Inferior parietal cortex (tissue), 1 donor: ENCODE data around the gene PCSK5.
"Not testable (repeated sequence)": the region's sequence is repeated elsewhere in the genome, so short reads cannot be mapped to it uniquely, and the experiment has no call there.

Source experiments
- DNase-seq: peaks from one replicate; pipeline ENCODE4 v3.0.0-alpha.2; 2016; ENCODE audit errors: extremely low spot score

PCSK5 gene

DNA sequence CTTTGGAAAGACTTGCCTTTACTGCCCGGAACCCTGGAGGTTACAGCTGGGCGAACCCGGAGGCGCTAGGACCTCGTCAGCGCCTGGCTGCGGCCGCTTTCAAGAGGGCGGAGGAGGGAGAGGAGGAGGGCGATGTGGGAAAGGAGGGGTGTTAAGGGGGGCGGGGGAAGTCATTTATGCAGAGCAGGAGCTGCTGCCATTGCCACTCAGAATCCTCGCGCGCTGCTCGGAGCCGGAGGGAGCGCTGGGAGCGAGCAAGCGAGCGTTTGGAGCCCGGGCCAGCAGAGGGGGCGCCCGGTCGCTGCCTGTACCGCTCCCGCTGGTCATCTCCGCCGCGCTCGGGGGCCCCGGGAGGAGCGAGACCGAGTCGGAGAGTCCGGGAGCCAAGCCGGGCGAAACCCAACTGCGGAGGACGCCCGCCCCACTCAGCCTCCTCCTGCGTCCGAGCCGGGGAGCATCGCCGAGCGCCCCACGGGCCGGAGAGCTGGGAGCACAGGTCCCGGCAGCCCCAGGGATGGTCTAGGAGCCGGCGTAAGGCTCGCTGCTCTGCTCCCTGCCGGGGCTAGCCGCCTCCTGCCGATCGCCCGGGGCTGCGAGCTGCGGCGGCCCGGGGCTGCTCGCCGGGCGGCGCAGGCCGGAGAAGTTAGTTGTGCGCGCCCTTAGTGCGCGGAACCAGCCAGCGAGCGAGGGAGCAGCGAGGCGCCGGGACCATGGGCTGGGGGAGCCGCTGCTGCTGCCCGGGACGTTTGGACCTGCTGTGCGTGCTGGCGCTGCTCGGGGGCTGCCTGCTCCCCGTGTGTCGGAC is at the start of gene PCSK5:
PCSK5 (plus strand) TSS at position 202 of the 805 bp plus-strand sequence; CDS start at position 711, 509 bp downstream.
- DNase-seq = no peak

GRCh38 chr9:75844321-75844720 is 46.2 kb upstream of the PCSK5 start:
- no peak for DNase-seq

DNA sequence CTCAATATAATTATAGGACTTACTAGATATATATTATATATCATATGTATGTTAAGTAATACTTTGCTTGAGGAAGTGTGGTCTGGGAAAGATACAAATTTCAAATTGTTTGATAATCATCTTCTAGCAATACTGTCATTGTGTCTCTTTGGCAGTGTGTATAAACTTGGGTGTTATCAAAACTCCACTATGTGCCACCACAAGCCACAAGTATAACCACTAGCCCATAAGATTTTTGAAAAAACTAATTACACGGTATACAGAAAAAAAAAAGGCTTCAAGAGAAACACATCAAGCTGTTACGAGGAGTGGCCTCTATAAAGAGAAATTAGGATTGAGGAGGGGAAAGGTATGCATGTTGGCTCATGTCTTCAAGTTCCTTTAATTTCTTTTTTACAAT is 44.7 kb upstream of the PCSK5 start:
- no peak for DNase-seq

GRCh38 chr9:75847085-75847484 is 43.4 kb upstream of the PCSK5 start:
- DNase-seq = no peak

GRCh38 chr9:75850459-75851200 is 39.8 kb upstream of the PCSK5 start:
- DNase-seq = no peak

- no peak for DNase-seq
Measured at GRCh38 chr9:75851917-75852316, 38.6 kb upstream of the PCSK5 start.

- no peak for DNase-seq
Measured at GRCh38 chr9:75852746-75853145, 37.7 kb upstream of the PCSK5 start.

- peak; percentile 31 for DNase-seq
Measured at GRCh38 chr9:75855509-75855908, 35.0 kb upstream of the PCSK5 start.

DNA sequence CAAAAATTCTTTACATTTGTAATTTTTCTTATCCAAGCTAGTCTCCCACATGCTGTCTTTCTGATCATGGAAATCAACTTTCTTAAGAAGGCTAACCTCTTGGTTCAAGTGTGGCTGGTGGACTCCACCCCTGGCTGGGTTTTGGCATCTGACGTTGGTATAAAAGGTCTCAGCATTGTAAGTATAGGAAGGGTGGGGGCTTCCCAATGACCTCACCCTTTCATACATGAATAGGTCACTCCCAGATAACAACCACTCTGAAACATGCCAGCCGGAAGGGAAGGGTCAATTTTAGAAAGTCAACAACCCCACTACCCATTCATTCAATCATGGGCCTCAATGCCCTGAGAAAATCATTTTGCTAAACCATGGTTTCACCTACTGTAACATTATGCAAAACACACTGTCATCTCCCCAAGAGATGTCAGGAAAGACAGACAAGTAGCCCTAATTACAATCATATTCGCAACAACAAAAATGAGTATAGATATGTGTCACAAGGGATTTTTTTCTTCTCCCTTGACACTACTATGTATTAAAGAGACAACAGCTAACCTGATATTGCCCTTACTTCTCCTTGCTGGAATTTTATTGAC is 31.9 kb upstream of the PCSK5 start:
- DNase-seq = no peak

DNA sequence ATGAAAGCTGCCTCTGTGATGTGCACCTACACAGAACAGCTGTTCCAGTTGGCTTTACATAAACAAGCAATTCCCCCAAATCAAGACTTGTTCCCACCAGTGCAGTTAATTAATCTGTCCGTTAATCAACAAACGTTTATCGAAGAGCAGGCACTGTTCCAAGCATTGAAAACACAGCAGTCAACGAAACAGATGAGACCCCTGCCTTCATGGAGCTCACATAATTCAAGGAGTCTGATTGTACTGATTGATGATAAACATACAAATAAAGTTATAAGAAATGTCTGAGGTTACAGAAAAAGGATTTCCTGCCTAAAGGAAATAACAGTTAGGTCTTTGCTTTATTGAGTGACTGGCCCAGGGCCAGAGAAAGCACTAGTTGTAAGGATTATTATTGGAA is 26.2 kb upstream of the PCSK5 start:
- DNase-seq = no peak

DNA sequence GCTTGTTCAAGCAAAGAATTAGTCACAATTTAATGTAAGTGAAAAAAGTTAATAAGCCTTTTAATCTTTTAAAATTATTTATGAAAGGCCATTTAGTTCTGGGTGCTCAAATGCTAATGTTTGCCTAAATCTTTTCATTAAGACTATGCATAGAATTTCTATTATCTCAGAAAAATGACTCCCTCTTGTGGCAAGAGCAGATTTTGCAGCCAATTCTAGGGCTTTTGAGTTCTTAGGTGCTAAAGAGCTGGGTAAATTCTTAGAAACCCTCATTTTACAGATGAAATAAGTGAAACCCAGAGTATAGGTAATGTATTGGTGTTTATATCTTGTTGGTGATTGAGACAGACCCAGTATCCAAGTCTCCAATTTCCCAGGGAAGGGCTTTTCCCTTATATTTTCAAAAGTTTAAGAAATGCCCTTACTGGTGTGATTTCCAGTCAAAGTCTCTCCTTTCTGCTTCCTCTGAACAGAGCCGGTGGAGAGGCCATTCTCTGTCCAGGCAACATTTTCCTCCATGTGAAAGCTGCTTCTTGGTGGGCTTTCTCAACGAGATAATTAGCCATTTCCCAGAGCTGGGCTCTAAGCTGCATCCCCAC is 24.1 kb upstream of the PCSK5 start:
- DNase-seq = peak; percentile 94

GRCh38 chr9:75868526-75868925 is 21.9 kb upstream of the PCSK5 start:
- not testable (repeated sequence) for DNase-seq

GRCh38 chr9:75869236-75869635 is 21.2 kb upstream of the PCSK5 start:
- DNase-seq = no peak

DNA sequence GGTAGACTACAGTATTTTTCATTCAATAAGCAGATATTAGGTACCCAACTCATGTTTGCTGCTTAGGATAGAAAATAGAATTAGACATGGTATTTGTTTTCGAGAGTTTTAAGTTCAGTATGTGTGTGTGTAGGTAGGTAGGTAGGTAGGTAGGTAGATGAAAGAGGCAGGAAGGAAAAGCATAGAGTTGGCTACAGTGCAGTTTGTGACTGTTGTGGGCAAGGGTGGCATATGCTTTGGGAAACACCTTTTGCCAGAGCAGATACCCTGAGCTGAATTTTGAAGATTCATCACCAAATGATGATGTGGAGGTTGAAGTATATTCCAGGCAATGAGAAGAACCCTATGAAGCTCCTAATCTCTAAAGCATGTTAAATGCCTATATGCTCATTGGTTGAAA is 20.0 kb upstream of the PCSK5 start:
- no peak for DNase-seq

DNA sequence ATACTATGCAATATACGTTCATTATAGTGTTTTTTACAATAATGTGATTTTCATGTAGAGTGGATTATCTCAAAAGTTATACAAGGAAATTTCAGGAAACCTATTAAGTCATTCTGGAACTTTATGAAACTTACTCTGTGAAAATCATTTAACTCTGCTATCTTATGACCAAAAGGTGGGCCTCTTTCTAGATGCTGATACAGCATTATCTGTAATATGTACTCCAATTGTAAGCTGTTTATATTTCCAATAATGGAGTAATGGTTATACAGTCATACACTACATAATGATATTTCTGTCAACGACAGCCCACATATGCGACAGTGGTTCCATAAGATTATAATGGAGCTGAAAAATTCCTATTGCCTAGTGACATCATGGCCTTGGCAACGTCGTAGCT is 18.8 kb upstream of the PCSK5 start:
- no peak for DNase-seq

DNA sequence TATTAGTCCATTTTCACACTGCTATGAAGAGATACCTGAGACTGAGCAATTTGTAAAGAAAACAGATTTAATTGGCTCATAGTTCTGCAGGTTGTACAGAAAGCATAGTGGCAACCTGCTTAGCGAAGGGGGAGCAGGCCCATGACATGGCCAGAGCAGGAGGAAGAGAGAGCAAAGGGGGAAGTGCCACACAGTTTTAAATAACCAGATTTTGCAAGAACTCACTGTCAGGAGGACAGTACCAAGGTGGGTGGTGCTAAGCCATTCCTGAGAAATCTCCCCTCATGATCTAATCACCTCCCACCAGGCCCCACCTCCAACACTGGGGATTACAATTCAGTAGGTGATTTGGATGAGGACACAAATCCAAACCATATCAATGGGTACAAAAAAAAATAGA is 16.8 kb upstream of the PCSK5 start:
- DNase-seq = no peak

- no peak for DNase-seq
Measured at GRCh38 chr9:75876999-75877640, 13.4 kb upstream of the PCSK5 start.

DNA sequence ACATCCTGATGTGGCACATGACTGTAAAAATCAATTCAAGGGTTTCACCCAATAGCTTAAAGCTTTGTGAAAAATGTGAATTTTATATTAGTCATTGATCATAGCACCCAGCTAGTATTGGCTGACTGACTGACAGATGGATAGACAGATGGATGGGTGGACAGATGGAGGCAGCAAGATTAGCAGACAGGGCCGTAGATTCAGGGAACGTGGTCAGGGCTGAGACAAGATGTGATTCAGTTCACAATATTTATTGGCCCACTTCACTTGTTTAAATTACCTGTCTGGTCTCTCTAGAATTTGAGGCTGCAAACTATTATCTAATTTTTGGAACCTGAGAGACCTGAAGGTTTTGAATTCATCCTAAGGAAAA is 12.0 kb upstream of the PCSK5 start:
- no peak for DNase-seq

DNA sequence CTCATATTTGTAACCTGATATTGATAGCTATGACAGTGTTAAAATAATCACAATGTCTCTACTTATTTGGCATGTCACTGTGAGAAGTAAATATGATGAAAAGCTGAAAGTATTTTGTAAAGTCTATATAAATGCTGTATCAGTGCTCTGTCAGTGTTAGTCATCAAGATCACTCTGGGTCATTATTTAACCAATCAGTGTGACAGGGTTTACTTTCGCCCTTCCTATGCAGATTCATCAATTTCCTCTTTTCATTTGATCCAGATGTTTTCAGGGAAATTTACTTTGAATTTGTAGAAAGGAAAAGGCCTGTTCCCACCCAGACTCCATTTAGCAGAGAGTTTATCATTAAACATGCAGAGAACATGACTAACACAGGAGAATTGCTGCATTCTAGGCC is 9.9 kb upstream of the PCSK5 start:
- DNase-seq = no peak

DNA sequence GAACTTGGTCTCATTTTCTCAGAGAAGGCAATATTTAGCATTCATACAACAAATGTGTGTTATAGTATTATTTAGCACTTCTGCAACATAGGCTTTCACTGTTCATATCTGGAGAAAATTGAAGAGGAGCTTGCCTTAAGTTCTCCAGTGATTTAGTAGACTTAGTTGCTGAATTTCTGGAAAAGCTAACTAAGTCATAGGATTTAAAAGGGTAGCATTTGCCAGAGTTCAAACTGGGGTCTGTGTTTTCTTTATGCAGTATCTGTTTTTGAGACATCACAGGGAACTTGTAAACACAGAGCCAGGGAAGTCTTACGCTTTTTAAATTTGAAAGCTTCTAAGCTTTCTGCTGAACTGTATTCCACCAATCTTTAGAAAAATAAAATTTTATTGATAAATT is 8.7 kb upstream of the PCSK5 start:
- DNase-seq = no peak

DNA sequence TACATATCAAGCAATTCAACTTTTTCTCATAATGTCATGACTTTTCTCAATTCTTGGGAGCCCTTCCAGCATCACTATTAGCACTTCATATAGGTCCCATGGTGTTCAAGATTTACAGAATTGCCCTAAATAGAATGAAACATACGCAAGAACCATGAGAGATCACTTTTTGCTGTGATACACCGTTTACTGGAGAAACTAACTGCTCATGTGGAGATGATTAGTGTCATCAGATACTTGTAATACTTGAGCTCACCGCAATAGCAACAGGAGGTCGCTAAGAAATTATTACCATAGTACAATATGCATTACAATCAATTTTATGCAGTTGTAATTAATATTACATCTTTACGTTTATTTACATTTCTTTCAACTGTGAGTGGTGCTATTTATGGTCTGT is 4.8 kb upstream of the PCSK5 start:
- DNase-seq = no peak

DNA sequence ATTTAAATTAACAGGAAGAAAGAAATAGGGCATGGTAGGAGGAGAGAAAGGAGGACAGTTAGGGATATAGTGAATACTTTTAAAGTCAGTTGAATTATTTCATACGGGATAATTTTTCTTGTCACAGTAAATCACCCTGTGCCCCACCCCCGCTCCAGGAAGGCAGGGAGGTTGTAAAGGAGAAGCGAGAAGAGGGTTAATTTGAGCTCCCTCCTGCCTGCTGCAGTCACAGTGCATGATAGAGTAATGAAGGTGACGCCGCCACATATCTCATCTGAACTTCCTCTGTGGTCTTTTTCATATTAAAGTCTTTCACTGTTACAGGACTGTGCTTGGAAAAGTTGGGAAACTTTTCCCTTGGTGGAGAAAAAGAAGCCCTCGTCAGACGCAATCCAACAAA is 896 bp upstream of the PCSK5 start:
- no peak for DNase-seq
